Measurements from ENCODE around the gene HIVEP1. TPM values are rescaled to one million over a fixed set of nuclear protein-coding genes. Genes with fewer than 3 reads are reported as not detected.

Gene HIVEP1
- total RNA-seq, 4 donors from 2014 or later: 15.2 to 26.9 (median 17.6) TPM

DNA sequence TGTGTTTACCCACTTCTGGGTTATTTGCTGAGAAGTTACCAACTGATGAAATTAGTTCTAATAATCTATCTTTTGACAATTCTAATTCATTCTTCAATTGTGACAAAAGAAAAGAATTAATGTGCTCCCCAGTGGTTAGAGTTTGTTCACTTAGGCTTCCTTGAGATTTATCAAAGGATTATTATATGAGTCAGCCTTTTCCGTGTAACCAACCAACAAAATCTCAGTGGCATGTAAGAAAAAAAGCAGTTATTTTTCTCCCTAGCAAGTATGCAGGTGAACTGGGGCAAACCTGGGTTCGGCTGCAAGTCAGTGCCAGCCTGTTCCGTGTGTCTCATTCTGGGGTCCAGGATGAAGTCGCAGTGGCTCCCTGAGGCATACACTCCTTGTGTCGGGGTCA, 28.8 kb upstream of the HIVEP1 start:
- H3K9me3 ChIP-seq: no peaks in the 10 kb centered on the region
- TF ChIP-seq POLR2A (IDR thresholded peaks at IDR 0.05) (no peak), EP300 (IDR thresholded peaks at IDR 0.05) (no peak), POLR2AphosphoS5 (IDR thresholded peaks at IDR 0.05) (no peak)
- TF ChIP-seq, protein P1, sequence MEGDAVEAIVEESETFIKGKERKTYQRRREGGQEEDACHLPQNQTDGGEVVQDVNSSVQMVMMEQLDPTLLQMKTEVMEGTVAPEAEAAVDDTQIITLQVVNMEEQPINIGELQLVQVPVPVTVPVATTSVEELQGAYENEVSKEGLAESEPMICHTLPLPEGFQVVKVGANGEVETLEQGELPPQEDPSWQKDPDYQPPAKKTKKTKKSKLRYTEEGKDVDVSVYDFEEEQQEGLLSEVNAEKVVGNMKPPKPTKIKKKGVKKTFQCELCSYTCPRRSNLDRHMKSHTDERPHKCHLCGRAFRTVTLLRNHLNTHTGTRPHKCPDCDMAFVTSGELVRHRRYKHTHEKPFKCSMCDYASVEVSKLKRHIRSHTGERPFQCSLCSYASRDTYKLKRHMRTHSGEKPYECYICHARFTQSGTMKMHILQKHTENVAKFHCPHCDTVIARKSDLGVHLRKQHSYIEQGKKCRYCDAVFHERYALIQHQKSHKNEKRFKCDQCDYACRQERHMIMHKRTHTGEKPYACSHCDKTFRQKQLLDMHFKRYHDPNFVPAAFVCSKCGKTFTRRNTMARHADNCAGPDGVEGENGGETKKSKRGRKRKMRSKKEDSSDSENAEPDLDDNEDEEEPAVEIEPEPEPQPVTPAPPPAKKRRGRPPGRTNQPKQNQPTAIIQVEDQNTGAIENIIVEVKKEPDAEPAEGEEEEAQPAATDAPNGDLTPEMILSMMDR (IDR thresholded peaks at IDR 0.05): no peak
- H3K27ac ChIP-seq: no peak overlapping the region
- 75 to 82% methylated on average over 3 to 4 of the region's 5 CpGs for WGBS, 2 donors (ENCODE audit: low coverage in 1 of 2)
- no peak for ATAC-seq
- H3K36me3 ChIP-seq: no peaks in the 10 kb centered on the region
- peaks cover 5% of the 10 kb centered on the region for H3K27me3 ChIP-seq
- H3K4me1 ChIP-seq: no peaks in the 10 kb centered on the region
- no peak overlapping the region for H3K4me3 ChIP-seq

DNA sequence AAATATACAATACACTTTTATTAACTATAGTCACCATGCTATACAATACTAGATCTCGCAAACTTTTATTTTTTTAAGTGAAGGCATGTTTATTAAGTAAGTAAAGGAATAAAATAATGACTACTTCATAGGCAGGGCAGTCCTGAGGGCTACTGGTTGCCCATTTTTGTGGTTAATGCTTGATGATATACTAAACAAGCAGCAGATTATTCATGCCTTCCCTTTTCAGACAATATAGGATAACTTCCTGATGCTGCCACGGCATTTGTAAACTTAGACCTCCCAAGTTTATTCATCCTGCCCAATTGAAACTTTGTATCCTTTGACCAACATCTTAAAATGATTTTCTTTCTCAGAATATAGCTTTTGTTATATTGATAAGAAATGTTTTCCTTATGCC, 24.7 kb upstream of the HIVEP1 start:
- WGBS, 2 donors (ENCODE audit: low coverage in 1 of 2): 56 to 94% methylated on average over 2 of the region's 2 CpGs
- Histone ChIP-seq H3K27me3 (peaks cover 5% of the 10 kb centered on the region), H3K4me3 (no peak overlapping the region), H3K27ac (no peak overlapping the region), H3K36me3 (no peaks in the 10 kb centered on the region), H3K9me3 (no peaks in the 10 kb centered on the region), H3K4me1 (no peaks in the 10 kb centered on the region)
- TF ChIP-seq POLR2A (IDR thresholded peaks at IDR 0.05) (no peak), EP300 (IDR thresholded peaks at IDR 0.05) (no peak), POLR2AphosphoS5 (IDR thresholded peaks at IDR 0.05) (no peak)
- TF ChIP-seq, protein P1 (IDR thresholded peaks at IDR 0.05): no peak
- no peak for ATAC-seq

DNA sequence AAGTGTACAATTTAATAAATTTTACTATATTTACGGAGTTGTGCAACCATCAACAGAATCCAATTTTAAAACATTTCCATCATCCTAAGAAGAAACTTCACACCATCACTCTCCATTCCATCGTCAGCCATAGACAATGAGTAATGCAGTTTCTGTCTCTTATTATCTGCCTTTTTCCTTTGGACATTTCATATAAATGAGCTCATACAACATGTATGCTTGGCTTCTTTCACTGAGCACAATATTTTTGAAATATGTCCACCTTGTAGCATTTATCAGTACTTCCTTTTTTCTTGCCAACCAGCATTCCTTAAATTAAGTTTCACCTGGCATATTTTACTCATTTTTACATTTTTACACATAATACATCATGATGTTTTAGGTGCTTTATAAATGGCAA, 22.7 kb upstream of the HIVEP1 start:
- 69 to 77% methylated on average over 2 of the region's 2 CpGs for WGBS, 2 donors (ENCODE audit: low coverage in 1 of 2)
- ATAC-seq: no peak

DNA sequence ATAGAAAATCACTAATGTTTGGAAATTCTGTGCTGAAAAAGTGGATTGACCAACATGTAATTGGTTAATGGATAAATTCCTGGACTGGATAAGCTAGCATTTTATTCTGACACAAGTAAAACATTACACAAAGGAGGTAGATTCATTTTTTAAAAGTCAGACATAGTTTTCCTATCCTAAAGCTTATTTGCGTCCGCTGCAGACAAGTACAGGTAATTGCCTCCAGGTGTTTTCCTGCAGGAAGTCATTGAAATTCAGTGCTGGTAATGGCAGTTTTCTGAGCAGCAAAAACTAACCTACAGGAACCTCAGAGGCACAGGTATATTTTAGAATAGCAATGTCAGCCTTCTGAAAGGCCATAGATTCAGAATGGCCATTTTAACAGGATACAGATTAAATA, 20.0 kb upstream of the HIVEP1 start:
- H3K9me3 ChIP-seq: no peaks in the 10 kb centered on the region
- 100% methylated on average over 2 of the region's 2 CpGs for WGBS, 2 donors (ENCODE audit: low coverage in 1 of 2)
- no peaks in the 10 kb centered on the region for H3K27me3 ChIP-seq
- no peak for TF ChIP-seq EP300 (IDR thresholded peaks at IDR 0.05)
- TF ChIP-seq POLR2A (IDR thresholded peaks at IDR 0.05): no peak
- no peak for TF ChIP-seq POLR2AphosphoS5 (IDR thresholded peaks at IDR 0.05)
- TF ChIP-seq, protein P1 (IDR thresholded peaks at IDR 0.05): no peak
- no peak overlapping the region for H3K4me3 ChIP-seq
- no peaks in the 10 kb centered on the region for H3K4me1 ChIP-seq
- no peak overlapping the region for H3K27ac ChIP-seq
- ATAC-seq: no peak
- H3K36me3 ChIP-seq: no peaks in the 10 kb centered on the region

More for the DNA sequence above, 22.7 kb upstream of the HIVEP1 start:
- no peaks in the 10 kb centered on the region for H3K4me1 ChIP-seq
- no peaks in the 10 kb centered on the region for H3K27me3 ChIP-seq
- no peak overlapping the region for H3K4me3 ChIP-seq
- TF ChIP-seq, protein P1 (IDR thresholded peaks at IDR 0.05): no peak
- H3K27ac ChIP-seq: no peak overlapping the region
- H3K9me3 ChIP-seq: no peaks in the 10 kb centered on the region
- no peaks in the 10 kb centered on the region for H3K36me3 ChIP-seq

DNA sequence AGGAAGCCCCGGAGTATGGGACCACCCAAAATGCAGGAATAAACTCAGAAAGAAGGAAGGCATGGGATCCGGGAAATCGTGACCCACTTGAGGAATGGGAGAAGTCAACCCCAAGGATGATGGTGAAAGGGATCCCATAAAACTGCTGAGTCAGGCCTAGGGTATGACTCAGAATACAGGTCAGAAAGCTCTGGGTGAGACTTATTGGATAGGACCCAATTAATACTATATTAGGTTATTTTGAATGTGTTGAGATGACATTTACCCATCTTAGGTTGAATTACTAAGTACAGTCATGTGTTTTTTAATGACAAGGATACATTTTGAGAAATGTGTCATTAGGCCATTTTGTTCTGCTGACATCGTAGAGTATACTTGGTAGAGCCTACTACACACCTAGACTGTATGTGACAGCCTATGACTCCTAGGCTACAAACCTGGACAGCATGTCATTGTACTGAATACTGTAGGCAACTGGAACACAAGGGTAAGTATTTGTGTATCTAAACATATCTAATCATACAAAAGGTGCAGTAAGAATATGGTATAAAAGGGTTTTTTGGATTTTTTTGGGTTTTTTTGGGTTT, 17.1 kb upstream of the HIVEP1 start:
- Histone ChIP-seq H3K27ac (no peak overlapping the region), H3K36me3 (no peaks in the 10 kb centered on the region), H3K4me3 (no peak overlapping the region), H3K9me3 (no peaks in the 10 kb centered on the region), H3K27me3 (no peaks in the 10 kb centered on the region), H3K4me1 (no peaks in the 10 kb centered on the region)
- no peak for ATAC-seq
- 90 to 96% methylated on average over 3 to 4 of the region's 4 CpGs for WGBS, 2 donors (ENCODE audit: low coverage in 1 of 2)
- TF ChIP-seq POLR2AphosphoS5 (IDR thresholded peaks at IDR 0.05) (no peak), POLR2A (IDR thresholded peaks at IDR 0.05) (no peak), EP300 (IDR thresholded peaks at IDR 0.05) (no peak)
- TF ChIP-seq, protein P1 (IDR thresholded peaks at IDR 0.05): no peak
